ENCODE measurements around the gene RBFOX2.

RBFOX2 gene

DNA sequence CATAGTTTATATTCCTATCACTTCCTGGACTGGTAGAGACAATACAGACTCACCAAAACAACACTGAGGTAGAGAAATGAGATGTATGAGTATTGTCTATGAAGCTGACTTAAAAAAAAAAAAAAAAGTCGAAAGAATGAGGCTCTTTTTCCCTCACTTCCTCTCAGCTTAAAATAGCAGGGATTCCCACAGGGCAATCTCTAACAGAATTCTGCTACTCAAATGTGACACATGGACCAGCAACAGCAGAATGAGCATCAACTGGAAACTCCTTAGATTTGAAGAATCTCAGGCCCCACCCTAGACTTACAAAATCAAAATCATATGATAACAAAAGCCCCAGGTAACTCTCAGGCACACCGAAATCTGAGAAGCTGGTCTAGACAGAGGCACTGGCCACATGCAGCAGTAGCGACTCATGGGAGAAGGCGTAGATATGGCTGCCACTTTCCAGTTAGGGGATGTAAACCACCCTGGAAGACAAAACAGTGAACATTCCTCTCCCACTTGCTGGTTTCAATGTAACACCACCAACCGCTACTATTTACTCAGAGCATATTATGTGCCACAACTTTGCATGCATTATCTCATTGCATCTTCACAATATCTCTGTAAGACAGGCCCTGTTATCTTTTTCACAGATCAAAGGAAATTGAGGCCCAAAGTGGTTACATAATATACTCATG lies 128.0 kb downstream of the RBFOX2 start:
- no peak for DNase-seq (ENCODE audit: low read depth in 2 of 2)

DNA sequence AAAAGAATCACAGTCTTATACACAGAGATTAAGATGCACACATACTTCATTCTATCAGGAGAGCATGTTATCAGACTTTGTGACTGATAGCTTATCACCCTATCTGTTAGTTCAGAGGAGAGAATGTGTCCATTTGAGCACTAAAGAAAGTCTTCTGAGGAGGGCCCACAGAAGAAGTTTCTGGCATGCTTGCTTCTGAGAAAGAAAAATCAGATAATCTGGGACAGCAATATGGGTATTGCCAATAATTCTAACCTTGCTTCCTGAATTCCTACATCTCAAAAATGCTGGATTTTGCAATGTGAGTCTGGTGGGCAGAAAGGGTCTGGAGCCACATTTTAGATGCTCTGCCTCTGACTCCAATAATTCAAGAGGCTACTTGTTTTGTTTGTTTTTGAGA lies 128.9 kb downstream of the RBFOX2 start:
- DNase-seq (ENCODE audit: low read depth in 2 of 2), result no peak

GRCh38 chr22:35896111-35896705 lies 132.4 kb downstream of the RBFOX2 start:
- no peak for DNase-seq (ENCODE audit: low read depth in 2 of 2)

- DNase-seq (ENCODE audit: low read depth in 2 of 2), result peak; percentile 56 to 63
These were observed 133.5 kb downstream of the RBFOX2 start for GRCh38 chr22:35894937-35895708.

- DNase-seq (ENCODE audit: low read depth in 2 of 2), result no peak
These were observed 134.2 kb downstream of the RBFOX2 start for GRCh38 chr22:35894464-35894878.

GRCh38 chr22:35893698-35894097 lies 134.9 kb downstream of the RBFOX2 start:
- DNase-seq (ENCODE audit: low read depth in 2 of 2), result no peak

DNA sequence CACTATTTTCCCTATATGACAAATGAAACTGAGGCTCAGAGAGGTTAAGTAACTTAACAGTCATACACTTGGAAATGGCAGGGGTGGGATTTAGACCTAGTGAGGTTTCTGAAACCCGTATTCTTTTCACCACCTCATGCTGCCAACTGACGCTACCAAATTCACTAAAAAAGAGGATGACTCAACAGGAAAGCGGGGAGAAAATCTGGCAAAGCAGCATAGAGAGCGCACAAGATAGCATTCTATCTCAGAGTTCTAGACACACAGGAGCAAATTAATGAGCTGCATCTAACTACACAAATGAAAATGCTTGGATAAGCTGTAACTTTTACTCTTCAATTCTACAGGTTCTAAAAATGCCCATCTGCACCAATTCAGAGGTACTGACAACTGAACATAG lies 136.4 kb downstream of the RBFOX2 start:
- peak; percentile 47 to 51 for DNase-seq (ENCODE audit: low read depth in 2 of 2)

GRCh38 chr22:35891442-35891841 lies 137.2 kb downstream of the RBFOX2 start:
- DNase-seq (ENCODE audit: low read depth in 2 of 2), result no peak

DNA sequence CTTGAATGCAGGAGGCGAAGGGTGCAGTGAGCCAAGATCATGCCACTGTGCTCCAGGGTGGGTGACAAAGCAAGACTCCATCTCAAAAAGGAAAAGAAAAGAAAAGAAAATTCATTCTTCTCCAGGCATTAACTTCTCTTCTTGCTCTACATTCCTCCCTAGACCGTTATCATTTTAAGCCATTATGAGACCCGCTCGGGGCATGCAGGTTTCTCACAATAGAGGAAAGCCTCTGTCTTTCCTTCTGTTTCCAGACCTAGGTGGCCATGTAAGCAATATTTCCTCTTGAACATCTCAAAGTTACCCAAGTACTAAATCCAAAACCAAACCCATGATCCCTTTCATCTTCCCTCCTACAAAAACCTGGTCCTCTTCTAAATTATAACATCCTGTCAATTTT lies 139.6 kb downstream of the RBFOX2 start:
- no peak for DNase-seq (ENCODE audit: low read depth in 2 of 2)

DNA sequence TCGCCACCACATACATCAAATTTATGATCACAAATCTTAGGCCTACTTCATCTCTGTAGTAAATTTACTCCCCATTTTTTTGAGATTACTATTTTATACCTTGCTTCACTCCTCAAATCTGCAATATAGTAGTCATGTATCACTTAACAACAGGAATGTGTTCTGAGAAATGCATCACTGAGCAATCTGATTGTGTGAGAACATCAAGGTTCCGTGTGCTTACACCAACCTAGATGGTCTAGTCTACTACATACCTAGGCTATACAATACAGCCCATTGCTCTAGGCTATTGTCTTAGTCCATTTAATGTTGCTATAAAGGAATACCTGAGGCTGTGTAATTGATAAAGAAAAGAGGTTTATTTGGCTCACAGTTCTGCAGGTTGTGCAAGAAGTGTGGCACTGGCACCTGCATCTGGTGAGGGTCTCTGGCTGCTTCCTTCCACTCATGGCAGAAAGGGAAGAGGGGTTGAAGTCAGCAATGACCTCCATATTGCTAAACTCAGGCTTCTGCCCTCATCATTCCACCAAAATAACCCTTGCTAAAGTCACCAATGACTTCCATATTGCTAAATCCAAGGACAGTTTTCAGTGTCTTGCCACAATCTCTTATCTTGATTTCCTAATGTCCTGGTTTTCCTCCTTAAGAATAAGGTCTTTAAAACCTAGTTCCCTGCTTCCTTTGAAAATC lies 140.3 kb downstream of the RBFOX2 start:
- no peak for DNase-seq (ENCODE audit: low read depth in 2 of 2)

- no peak for DNase-seq (ENCODE audit: low read depth in 2 of 2)
These were observed 141.2 kb downstream of the RBFOX2 start for GRCh38 chr22:35887296-35887875.

GRCh38 chr22:35886309-35886708 lies 142.3 kb downstream of the RBFOX2 start:
- DNase-seq (ENCODE audit: low read depth in 2 of 2), result no peak

- DNase-seq (ENCODE audit: low read depth in 2 of 2), result no peak
These were observed 144.1 kb downstream of the RBFOX2 start for GRCh38 chr22:35884529-35884928.

DNA sequence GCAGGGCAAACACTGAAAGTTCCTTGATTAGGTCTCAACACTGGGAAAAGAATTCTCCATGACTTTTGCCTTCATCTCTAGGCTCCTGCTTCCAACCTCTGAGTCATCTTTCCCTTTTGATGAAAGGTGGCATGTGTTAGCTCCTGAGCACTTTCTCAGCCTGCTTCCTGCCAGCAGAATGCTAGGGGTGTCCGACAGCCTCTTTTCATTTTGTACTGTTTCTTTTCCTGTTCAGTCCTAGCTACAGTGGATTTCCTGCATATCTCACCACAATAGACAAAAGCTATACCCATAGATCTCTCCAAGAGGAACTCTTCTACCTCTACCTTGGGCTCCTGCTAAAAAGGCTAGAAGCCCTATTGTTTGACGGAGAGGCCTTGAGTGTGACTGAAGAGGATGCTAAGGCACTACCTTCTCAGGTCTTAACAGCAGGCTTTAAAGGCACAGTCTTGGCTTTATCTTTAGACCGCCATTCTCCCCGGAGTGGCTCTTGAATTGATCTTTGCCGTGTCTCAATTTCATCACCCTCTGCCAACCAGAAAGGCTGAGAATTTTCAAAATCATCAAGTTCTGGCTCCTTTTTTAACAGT lies 145.5 kb downstream of the RBFOX2 start:
- DNase-seq (ENCODE audit: low read depth in 2 of 2), result peak; percentile 21 to 35

GRCh38 chr22:35882211-35883030 lies 146.2 kb downstream of the RBFOX2 start:
- DNase-seq (ENCODE audit: low read depth in 2 of 2), result no peak

- no peak for DNase-seq (ENCODE audit: low read depth in 2 of 2)
These were observed 149.3 kb downstream of the RBFOX2 start for GRCh38 chr22:35879351-35879750.

DNA sequence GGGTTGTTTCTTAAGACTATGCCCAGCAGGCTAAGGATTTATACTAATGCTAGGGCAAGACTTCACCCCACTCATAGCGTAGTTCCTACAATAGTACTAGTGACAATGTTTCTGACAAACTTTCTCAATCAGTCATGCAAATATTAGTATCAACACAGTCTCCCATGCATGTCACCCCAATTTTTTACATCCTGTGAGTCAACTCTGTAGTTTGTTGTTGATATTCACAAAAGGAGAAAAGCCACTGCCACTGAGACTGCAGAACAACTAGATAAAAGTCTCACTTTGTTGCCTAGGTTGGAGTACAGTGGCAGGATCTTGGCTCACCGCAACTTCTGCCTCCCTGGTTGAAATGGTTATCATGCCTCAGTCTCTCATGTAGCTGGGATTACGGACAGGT lies 155.2 kb downstream of the RBFOX2 start:
- DNase-seq (ENCODE audit: low read depth in 2 of 2), result no peak

DNA sequence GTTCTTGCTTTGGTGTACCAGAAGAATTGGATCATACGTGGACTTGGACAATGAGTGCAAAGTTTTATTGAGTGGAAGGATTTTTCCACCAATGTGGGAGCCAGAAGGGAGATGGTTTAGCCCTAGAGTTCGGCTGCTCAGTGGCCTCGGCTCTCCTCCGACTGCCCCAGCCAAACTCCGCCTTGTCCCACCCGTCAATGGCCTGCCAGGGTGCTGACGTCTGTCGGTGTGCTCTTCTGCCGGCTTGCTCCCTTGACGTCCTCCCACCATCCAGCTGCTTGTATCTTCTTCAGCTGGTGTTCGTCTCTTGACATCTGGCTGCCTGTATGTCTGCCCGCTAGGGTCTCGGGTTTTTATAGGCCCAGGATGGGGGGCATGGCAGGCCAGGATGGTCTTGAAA lies 156.2 kb downstream of the RBFOX2 start:
- no peak for DNase-seq (ENCODE audit: low read depth in 2 of 2)

DNA sequence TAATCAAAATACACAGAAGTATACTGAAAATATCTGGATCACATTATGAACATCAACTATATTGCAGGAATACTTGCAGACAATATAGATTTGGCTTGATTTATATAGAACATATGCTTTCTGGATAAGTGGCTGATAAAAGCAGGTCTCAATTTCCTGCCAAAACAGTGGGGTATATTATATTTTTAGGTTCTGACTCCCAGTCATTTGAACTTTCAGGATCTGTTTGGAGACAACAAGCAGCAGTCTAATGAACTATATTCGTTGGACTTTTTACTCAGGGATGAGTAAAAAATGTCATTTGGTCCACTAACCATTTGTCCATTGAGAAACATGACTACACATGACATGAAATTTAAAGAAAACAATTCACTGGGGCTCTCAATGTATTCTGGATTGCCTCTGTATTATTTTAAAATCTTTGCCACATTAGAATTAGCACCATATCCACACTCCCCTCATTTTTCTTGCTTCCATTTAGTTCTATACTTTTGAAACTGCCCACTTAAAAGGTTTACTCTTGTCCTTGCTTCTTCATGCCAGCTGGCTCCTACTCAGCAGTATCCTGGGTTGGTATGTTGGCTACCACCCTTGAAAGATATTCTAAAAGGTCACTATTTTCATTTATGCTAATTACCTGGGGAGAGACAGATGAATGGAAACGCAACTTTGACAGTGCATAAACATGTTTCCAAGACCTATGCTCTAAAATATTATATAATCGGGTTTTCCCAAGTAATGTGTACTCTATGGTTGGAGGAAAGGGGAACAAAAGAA lies 157.9 kb downstream of the RBFOX2 start:
- DNase-seq (ENCODE audit: low read depth in 2 of 2), result no peak

DNA sequence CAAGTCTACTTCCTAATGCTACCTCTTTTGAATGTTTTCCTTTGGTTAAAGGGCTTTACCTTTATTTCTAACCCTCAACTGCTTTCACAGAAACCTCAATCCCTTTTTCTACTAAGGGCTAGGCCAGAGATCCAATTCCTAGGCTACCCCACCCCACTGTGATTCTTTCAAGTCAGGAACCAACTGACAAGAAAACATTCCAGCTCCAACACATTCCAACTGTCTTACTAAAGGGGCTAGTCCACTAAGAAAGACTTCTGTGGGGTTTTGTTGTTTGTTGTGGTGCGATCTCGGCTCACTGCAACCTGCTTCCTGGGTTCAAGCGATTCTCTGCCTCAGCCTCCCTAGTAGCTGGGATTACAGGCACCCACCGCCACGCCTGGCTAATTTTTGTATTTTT lies 159.7 kb downstream of the RBFOX2 start:
- DNase-seq (ENCODE audit: low read depth in 2 of 2), result no peak

All from fibroblast of skin of left quadriceps (primary cell).